Left renal pelvis (tissue), 4 donors: ENCODE data around the gene SLC5A11. TPM values are rescaled to one million over a fixed set of nuclear protein-coding genes. Genes with fewer than 3 reads are reported as not detected.

Experiments
- DNase-seq, 4 donors: peaks; one replicate each; pipeline ENCODE4 v3.0.0-alpha.2; 2013; ENCODE audit warnings: low read depth in 4 of 4, low spot score in 3 of 4
- polyA plus RNA-seq, 4 donors: library from polyadenylated mRNA; unstranded; fragments of 120-200 nt; gene quantifications; one replicate each; pipeline ENCODE4 v1.2.1, GENCODE V29; 2013; ENCODE audit not compliant: insufficient read length in 4 of 4

The SLC5A11 gene
- polyA plus RNA-seq, 4 donors, result 0.10 to 6.7 (median 4.0) TPM

DNA sequence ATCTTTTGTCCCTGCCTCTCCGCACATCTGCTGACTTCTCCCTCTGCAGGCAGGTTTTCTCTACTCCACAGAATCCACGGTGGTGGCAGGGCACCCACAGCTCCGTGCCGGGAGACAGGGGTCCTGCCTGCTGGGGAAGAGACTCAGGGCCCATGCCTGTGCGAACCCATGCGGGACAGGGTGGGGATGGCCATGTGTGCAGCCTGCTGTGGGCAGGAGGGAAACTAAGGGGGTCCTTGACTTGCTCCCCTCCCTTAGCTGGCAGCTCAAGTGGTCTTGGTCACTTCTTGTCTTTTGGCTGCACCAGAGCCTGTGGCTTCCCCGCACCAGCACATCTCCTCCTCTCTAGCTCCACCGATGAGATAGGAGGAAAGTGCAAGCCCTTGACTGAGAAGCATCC lies 69.8 kb downstream of the SLC5A11 start:
- no peak for DNase-seq

DNA sequence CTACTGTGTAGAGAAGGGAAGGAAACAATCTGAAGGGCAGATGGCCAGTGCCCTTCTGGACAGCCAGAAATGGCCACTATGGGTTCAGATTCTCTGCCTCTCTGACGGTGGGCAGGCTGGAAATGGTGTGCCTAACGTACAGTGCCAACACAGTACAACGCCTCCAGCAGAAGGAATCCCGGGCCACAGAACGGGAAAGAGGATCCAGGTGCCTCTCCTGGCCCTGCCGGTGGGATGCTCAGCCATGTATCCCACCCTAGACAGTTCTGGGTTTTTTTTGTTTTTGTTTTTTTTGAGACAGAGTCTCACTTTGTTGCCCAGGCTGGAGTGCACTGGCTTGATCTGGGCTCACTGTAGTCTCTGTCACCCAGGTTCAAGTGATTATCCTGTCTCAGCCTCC lies 71.5 kb downstream of the SLC5A11 start:
- DNase-seq, result no peak

DNA sequence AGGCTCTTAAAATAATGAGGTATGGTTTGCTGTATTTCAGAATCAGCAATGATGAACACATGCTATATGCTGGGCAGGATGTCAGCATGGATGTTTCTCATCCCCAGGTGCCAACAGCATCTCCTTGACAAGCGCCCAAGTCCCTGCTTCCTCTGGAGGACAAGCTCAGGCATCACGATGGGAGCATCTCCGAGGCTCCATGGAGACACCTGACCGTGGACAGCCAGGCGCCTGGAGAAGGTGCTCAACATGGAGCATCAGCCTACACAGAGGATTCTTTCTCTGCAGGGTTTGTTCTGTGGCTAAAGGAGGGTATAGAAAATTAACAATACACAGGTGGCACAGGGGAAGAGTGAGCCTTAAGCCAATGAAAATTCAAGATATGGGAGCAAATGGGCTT lies 72.1 kb downstream of the SLC5A11 start:
- DNase-seq, result no peak

GRCh38 chr16:24918641-24919040 lies 72.9 kb downstream of the SLC5A11 start:
- no peak for DNase-seq

DNA sequence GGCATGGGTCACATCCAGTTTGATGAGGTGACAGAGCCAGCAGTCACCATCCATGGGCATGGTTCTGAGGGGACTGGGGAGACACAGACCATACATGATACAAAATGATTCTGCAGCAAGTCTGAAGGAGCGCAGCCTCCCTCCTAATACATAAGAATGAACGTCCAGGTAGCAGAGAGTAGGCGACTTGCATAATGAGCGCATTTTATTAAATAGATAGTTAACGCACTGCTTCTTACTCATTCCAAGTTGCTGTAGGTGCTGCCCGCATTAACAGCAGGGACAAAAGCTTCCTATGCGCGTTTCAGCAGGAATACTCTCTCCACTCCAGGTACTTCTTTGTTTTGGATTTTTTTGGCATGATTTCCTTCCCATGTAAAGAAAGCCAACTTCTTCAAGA lies 73.8 kb downstream of the SLC5A11 start:
- no peak for DNase-seq

DNA sequence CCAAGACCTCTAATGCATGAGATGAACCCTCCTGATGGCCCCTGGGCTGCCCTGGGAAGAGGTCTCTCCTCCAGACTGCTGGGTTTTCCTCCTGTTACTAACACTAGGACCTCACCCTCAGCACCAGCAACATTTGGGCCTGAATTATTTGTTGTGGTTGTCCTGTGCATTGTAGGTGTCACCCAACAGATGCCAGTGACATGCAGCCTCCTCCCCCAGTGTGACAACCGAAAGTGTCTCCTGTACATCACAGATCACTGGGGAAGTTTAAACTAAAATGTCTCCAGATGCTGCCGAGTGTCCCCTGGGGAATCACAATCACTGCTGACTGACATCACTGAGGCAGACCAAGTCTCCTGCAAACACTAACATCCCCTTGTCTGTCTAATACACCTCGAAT lies 74.8 kb downstream of the SLC5A11 start:
- DNase-seq, result no peak

DNA sequence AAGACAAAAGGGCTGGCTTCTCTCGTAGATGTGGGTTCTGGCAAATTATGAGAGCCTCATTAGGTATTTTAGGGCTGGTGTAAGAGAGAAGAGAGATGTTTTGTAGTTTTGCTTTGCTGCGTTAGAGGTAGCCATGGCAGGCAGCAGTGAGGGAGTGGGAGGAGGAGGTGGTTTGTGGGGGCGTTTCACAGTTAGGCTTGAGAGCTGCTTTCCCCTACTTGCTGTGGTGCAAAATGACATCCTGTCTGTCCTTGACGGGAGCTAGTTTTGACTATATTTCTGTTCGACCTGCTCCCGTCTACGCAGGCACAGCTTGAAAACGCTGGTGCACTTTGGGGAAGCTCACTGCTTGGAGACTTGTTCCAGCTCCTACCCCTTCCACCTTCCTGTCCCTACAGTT lies 75.5 kb downstream of the SLC5A11 start:
- no peak for DNase-seq

GRCh38 chr16:24925163-24925562 lies 79.4 kb downstream of the SLC5A11 start:
- DNase-seq, result no peak

DNA sequence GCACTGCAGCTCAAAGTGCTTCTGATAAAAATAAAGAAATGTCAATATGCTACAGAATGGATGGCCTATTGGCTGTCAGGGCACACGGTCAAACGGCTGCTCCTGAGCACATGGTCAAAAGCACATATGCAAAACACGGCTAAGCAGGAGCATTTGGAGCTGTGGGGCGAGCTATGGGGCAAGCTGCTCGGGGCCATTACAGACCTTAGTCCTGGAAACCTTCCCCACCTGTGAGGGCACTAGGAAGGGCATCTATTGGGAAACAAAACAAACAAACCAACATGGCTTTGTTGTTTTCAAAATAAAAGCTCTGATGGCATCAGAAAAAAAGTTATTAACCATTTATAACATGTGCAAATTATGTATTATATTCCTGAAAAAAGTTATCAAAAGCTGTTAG lies 83.6 kb downstream of the SLC5A11 start:
- no peak for DNase-seq

DNA sequence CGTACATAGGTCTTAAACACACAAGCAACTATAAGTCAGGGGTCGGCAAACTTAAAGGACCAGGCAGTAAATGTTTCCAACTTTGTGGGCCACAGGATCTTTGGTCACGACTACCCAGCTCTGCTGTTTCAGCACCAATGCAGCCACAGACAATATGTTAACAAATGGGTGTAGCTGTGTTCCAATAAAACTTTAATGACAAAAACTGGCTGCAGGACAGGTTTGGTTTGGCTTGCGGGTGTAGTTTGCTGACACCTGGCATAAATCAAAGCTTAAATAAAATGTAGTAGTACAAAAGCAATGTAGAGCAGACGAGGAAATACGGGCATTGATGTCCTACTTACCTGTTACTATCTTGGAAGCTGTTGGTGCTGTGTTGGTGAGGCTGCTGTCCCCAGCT lies 84.7 kb downstream of the SLC5A11 start:
- no peak for DNase-seq

DNA sequence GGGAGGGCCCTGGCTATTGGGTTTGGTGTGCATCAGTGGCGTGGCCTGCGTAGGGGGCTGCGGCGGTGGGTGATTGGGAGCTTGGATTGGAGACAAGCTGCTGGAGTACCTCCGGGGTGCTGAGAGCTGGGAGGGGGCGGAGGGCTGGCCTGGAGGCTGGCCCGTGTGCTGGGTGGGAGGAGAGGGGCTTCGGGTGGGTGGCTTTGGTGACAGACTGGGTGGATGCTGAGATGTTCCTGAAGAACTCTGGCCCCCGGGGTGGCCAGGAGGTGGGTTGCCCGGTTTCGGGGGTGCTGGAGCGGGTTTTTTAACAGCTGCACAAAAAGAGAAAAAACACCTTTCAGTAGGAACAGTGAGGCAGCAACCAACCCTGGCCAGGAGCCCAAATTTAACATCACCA lies 85.3 kb downstream of the SLC5A11 start:
- DNase-seq, result no peak

GRCh38 chr16:24935336-24935735 lies 89.6 kb downstream of the SLC5A11 start:
- DNase-seq, result no peak

DNA sequence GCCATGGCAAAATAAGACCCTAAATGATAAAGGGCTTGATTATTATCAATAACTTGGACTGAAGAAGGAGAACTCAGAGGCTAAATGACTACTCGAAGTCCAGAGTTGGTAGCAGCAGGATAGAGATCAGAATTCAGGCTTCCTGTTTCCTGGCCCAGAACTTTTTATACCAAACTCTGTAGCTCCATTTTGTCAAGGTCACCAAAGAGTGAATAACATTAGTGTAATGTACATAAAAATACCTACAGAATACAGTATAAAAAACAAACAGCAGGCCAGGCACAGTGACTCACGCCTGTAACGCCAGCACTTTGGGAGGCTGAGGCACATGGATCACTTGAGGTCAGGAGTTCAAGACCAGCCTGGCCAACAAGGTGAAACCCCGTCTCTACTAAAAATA lies 90.4 kb downstream of the SLC5A11 start:
- DNase-seq, result no peak

DNA sequence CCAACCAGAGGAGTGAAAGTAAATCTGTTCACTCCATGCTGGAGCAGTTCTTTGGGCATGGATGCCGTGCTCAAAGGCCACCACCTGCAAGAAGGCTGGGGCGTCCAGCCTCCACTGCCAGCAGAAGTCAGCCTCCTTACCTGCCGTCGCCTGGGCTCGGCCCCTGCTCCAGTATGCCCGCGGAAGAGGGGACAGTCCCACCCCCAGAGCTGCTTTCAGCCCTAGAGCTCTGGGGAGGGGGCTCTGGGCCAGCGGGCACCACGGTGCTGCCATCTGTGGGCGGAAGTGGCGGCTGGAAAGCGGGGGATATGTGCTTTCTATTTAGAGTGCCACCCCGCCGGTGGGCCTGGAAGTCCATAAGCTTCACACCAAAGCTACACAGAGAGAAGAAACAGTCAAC lies 93.5 kb downstream of the SLC5A11 start:
- DNase-seq, result no peak

DNA sequence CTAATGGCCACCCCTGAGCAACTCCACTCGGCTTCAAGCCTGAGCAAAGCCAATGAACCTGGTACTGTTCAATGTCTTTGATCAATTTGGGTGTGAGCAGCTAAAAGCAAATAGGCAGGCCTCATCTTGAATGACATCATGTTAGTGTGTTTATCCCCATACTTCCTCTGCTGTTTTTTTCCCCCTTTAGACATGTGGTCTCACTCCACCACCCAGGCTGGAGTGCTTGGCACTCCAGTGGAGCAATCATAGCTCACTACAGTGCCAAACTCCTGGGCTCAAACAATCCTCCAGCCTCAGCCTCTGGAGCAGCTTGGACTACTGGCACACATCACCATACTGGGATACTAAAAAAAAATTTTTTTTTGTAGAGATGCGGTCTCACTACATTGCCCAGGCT lies 94.0 kb downstream of the SLC5A11 start:
- no peak for DNase-seq

DNA sequence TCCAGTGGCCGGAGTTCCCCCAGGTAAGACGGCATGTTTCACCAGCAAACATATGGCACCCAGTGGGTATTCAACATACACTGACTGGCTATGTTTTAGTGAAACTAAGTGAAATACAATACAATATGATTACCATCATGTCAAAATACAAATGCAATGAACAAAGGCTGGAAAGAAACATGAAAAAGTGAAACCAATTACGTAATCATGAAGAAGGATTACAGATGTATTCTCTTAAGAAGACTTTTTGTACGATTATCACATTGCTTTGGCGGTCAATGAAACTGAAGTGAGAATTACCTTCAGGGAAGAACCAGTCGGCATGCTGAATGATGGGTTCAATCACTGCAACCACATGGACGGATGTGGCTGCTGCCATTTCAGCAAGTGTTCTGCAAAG lies 97.7 kb downstream of the SLC5A11 start:
- no peak for DNase-seq

DNA sequence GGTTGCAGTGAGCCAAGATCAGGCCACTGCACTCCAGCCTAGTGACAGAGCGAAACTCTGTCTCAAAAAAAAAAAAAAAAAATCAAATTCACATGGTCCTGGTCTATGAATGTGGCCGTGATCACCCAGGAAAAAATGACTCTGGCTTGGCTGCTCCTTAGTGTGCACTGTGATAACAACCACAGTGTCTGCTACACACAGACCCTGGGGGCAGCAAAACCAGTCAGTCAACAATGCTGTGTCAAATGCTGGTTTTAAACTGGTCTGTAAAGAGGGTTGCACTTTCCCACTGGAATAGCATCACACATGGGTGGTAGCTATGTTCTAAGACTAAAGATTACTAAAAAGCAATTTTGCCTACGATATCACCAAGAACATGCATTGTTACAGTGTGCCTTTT lies 98.4 kb downstream of the SLC5A11 start:
- DNase-seq, result no peak

GRCh38 chr16:24946155-24946554 lies 100.4 kb downstream of the SLC5A11 start:
- no peak for DNase-seq

DNA sequence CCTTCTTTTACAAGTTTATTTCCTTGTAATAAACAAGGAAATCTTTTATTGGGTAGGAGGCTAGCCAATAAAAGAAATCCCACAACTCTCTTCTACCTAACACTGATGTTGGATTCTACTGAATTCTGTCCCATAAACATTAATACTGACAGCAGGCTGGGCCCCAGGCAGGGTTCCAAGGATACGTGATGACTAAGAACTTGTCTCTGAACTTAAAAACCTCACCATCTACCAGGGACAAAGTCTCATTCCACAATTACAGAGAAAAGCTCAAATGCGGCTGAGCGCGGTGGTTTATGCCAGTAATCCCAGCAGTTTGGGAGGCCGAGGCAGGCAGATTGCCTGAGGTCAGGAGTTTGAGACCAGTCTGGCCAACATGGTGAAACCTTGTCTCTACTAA lies 104.5 kb downstream of the SLC5A11 start:
- DNase-seq, result no peak

GRCh38 chr16:24953306-24953705 lies 107.5 kb downstream of the SLC5A11 start:
- DNase-seq, result no peak

DNA sequence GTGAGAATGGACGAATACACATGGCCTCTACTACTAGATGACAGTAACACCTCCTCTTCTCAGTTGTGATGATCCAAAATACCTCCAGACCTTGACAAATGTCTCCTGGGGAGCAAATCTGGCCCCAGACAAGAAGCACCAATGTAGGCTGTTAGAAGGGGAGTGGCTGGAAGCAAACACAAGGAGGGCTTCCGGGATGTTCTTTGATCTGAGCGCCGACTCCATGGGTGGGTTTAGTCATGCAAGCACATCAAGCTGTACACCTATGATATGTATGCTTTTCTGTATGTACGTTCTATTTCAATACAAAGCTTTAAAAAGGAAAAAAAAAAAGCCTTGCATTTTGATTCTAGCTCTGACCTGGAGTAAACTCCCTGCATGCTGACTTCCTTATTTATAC lies 108.0 kb downstream of the SLC5A11 start:
- no peak for DNase-seq

DNA sequence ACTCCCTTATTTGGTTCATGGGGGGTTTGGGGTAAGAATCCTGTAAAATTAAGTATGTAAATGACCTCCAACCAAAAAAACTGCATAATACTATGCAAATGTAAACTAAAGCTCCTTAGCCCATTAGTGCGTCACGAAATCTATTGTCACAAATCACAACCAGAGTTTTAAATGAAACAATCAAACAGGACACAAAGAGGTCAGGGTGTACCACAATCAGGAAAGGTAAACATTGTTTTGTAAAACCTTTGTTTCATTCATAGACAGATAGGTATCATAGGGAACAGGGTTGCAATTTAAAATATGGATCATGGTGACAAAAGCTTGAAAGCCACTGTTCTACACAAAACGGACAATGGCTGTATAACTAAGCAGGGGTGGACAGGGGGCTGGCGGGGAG lies 108.4 kb downstream of the SLC5A11 start:
- no peak for DNase-seq

DNA sequence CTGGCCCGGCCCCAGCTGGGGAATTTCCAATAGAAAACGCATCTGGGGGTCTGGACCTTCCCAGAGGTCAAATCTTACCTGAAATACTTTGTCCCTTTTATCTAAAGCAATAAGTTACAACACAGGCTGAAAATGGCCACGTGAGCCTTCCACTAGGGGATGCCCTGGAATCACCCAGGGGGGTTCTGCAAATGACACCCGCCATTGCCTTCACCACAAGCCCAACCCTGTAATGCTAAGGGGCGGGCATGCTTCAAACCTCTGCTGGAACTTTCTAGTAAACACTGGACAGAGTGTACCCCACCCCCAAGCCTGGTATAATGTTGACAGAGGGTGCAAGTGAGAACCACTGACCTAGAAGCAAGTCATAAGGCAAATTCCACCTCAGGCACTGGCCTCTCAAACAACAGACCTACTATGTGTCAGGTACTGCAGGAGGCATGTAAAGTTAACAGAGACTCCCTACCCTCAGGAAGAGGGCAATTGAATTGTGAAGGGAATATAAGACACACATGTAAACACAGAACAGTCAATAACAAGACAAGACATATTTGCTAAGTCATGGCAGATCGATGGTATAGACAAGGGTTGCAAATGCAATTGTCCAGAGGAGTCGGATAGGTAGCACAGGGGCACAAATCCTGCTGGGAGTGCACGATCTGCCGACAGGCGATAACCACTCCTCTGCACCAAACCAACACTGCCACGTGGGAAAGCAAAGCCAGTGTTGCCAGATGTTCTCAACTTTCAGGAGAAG lies 110.4 kb downstream of the SLC5A11 start:
- no peak for DNase-seq
